ENCODE data around the gene SPATA9.

DNA sequence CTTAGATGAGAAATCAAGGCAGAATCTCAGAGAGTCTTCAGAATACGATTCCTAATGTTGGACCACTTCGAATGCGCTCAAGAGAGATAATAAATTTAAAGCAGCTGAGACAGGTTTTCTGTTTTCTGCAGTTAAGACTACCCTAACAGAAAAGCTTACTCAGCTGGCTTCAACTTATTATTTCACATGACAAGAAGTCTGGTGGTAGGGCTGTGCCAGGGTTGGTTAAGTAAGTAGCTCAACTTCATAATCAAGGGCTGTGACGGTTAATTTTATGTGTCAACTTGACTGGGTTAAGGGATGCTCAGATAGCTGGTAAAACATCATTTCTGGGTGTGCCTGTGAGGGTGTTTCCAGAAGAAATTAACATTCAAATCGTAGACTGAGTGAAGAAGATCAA is 59.1 kb downstream of the SPATA9 start:
- TF ChIP-seq TBP (IDR thresholded peaks at IDR 0.05; ENCODE audit: low read depth, low read length) (no peak), EGR1 (IDR thresholded peaks at IDR 0.05; ENCODE audit: borderline replicate concordance, low read depth, low read length) (no peak)
